GM13977 (cell line): Measurements from ENCODE around the gene CUEDC1.

ENCODE experiments used
- DNase-seq: peaks from one replicate; pipeline ENCODE4 v3.0.0; 2012; ENCODE audit warnings: low spot score
- CTCF ChIP-seq: IDR thresholded peaks from 2 replicates; pipeline ENCODE4 v1.5.1; 2012; ENCODE audit warnings: mild to moderate bottlenecking, control low read depth; ENCODE audit not compliant: insufficient read depth; ENCODE audit errors: extremely low read depth, missing control alignments
- in situ Hi-C: fragments of 300-500 bp; cut with MboI; formaldehyde crosslinking; loops from one replicate; pipeline ENCODE4 v1.12.0; 2022; ENCODE audit warnings: low sequenced_read_pairs, low pct_unique_long_range_greater_than_20kb, mixed read lengths, inconsistent platforms; ENCODE audit not compliant: unreplicated experiment

CUEDC1 gene

GRCh38 chr17:57830880-57831279 is 124.3 kb downstream of the CUEDC1 start:
- in situ Hi-C loops = no loop called here
- DNase-seq = no peak
- TF ChIP-seq CTCF = no peak

GRCh38 chr17:57823469-57824401 is 131.5 kb downstream of the CUEDC1 start:
- in situ Hi-C loops = no loop called here
- no peak for DNase-seq
- TF ChIP-seq CTCF = no peak

- in situ Hi-C loops = no loop called here
- DNase-seq = no peak
- TF ChIP-seq CTCF = no peak
Measured at GRCh38 chr17:57819867-57820266, 135.3 kb downstream of the CUEDC1 start.

GRCh38 chr17:57819285-57819684 is 135.9 kb downstream of the CUEDC1 start:
- DNase-seq = no peak
- in situ Hi-C loops = no loop called here
- no peak for TF ChIP-seq CTCF

GRCh38 chr17:57818066-57818465 is 137.1 kb downstream of the CUEDC1 start:
- in situ Hi-C loops = no loop called here
- DNase-seq = no peak
- TF ChIP-seq CTCF = no peak

GRCh38 chr17:57817299-57817698 is 137.9 kb downstream of the CUEDC1 start:
- DNase-seq = no peak
- in situ Hi-C loops = no loop called here
- TF ChIP-seq CTCF = no peak

- TF ChIP-seq CTCF = no peak
- no peak for DNase-seq
- in situ Hi-C loops = no loop called here
Measured at GRCh38 chr17:57814421-57814820, 140.8 kb downstream of the CUEDC1 start.
